ENCODE results near the gene DNHD1.

The DNHD1 gene

GRCh38 chr11:6565325-6565724, 68.2 kb downstream of the DNHD1 start:
- no peak for DNase-seq

- DNase-seq: no peak
Observed at GRCh38 chr11:6565988-6566703, 69.1 kb downstream of the DNHD1 start.

GRCh38 chr11:6566704-6567370, 69.8 kb downstream of the DNHD1 start:
- no peak for DNase-seq

- DNase-seq: no peak
Observed at GRCh38 chr11:6567371-6567745, 70.3 kb downstream of the DNHD1 start.

GRCh38 chr11:6568191-6568918, 71.3 kb downstream of the DNHD1 start:
- DNase-seq: no peak

- no peak for DNase-seq
Observed at GRCh38 chr11:6569706-6570105, 72.6 kb downstream of the DNHD1 start.

- no peak for DNase-seq
Observed at GRCh38 chr11:6570691-6571427, 73.8 kb downstream of the DNHD1 start.

GRCh38 chr11:6571434-6572008, 74.4 kb downstream of the DNHD1 start:
- DNase-seq: no peak

- DNase-seq: no peak
Observed at GRCh38 chr11:6572215-6572614, 75.1 kb downstream of the DNHD1 start.

GRCh38 chr11:6574816-6575715, 78.0 kb downstream of the DNHD1 start:
- no peak for DNase-seq

GRCh38 chr11:6576471-6577373, 79.6 kb downstream of the DNHD1 start:
- DNase-seq: no peak

- no peak for DNase-seq
Observed at GRCh38 chr11:6578134-6578533, 81.1 kb downstream of the DNHD1 start.

- DNase-seq: no peak
Observed at GRCh38 chr11:6579681-6580080, 82.6 kb downstream of the DNHD1 start.

GRCh38 chr11:6583584-6583983, 86.5 kb downstream of the DNHD1 start:
- DNase-seq: no peak

- DNase-seq: no peak
Observed at GRCh38 chr11:6584528-6584927, 87.4 kb downstream of the DNHD1 start.

- no peak for DNase-seq
Observed at GRCh38 chr11:6586434-6587359, 89.6 kb downstream of the DNHD1 start.

GRCh38 chr11:6587360-6587953, 90.4 kb downstream of the DNHD1 start:
- DNase-seq: no peak

GRCh38 chr11:6588018-6588417, 90.9 kb downstream of the DNHD1 start:
- no peak for DNase-seq

- no peak for DNase-seq
Observed at GRCh38 chr11:6594142-6594768, 97.2 kb downstream of the DNHD1 start.

All from activated CD8-positive, alpha-beta memory T cell treated with anti-CD3 and anti-CD28 coated beads, Interleukin-2, amount 50 U/mL, for 4 hours (primary cell).